ENCODE measurements around the gene SEC16A.

Gene SEC16A

GRCh38 chr9:136482793-136483588, at the start of gene SEC16A:
Gene SEC16A, minus strand, starts transcription at chr9:136483040. Its CDS starts 5,425 bp downstream, at chr9:136477615.
- DNase-seq (ENCODE audit: low read depth), result peak; percentile 91
- TF ChIP-seq, protein P1, sequence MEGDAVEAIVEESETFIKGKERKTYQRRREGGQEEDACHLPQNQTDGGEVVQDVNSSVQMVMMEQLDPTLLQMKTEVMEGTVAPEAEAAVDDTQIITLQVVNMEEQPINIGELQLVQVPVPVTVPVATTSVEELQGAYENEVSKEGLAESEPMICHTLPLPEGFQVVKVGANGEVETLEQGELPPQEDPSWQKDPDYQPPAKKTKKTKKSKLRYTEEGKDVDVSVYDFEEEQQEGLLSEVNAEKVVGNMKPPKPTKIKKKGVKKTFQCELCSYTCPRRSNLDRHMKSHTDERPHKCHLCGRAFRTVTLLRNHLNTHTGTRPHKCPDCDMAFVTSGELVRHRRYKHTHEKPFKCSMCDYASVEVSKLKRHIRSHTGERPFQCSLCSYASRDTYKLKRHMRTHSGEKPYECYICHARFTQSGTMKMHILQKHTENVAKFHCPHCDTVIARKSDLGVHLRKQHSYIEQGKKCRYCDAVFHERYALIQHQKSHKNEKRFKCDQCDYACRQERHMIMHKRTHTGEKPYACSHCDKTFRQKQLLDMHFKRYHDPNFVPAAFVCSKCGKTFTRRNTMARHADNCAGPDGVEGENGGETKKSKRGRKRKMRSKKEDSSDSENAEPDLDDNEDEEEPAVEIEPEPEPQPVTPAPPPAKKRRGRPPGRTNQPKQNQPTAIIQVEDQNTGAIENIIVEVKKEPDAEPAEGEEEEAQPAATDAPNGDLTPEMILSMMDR (IDR thresholded peaks at IDR 0.05; ENCODE audit: control insufficient read depth, insufficient read depth, low read depth, low read length, missing control alignments), result no peak
- peak within 1 kb of the TSS; percentile 66 for H3K4me3 ChIP-seq (ENCODE audit: control insufficient read depth, low read depth, low read length)

DNA sequence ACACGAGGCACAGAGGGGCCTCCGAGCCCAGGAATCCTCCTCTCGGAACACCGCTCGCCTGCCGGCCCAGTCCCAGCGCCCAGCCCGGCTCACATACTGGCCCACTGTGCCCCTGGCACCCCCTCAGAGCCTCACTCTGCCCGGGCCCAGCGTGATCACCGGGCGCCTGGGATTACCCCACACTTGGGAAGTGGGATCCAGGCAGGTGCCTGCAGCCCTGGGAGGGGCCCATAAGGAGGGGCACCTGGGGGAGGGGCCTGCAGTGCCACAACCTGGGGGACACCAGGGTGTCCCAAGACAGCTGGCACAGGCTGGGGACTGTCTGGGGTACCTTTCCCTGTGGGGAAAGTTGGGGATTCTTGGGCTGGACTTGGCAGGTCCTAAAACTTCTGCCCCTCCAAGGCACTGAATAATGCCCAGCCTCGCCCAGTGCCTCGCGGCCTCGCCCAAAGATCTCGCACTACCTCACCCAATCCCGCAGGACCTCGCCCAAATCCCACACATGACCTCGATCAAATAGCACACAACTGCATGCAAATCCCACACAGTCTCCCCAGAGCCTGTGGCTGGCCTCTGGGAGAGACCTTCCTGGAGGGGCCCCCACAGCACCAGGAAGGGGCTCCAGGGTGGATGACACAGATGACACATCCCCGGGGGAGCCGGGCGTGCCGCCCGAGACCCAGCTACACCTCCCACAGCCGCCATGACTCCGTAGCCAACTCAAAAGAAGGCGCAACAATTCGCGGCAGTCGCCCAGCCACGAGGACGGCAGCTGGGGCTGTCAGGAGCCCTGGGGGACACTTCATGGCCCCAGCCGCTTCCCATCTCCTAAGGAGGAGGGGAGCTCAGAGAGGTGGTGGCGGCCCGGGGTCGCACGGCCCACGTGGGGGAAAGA, 49.3 kb upstream of the SEC16A start:
- TF ChIP-seq, protein P1 (IDR thresholded peaks at IDR 0.05; ENCODE audit: control insufficient read depth, insufficient read depth, low read depth, low read length, missing control alignments), result no peak
- DNase-seq (ENCODE audit: low read depth), result no peak
- H3K4me3 ChIP-seq (ENCODE audit: control insufficient read depth, low read depth, low read length), result no peak overlapping the region

- TF ChIP-seq, protein P1 (IDR thresholded peaks at IDR 0.05; ENCODE audit: control insufficient read depth, insufficient read depth, low read depth, low read length, missing control alignments), result no peak
- DNase-seq (ENCODE audit: low read depth), result no peak
- H3K4me3 ChIP-seq (ENCODE audit: control insufficient read depth, low read depth, low read length), result no peak overlapping the region
These were observed 48.5 kb upstream of the SEC16A start for GRCh38 chr9:136531186-136531903.

DNA sequence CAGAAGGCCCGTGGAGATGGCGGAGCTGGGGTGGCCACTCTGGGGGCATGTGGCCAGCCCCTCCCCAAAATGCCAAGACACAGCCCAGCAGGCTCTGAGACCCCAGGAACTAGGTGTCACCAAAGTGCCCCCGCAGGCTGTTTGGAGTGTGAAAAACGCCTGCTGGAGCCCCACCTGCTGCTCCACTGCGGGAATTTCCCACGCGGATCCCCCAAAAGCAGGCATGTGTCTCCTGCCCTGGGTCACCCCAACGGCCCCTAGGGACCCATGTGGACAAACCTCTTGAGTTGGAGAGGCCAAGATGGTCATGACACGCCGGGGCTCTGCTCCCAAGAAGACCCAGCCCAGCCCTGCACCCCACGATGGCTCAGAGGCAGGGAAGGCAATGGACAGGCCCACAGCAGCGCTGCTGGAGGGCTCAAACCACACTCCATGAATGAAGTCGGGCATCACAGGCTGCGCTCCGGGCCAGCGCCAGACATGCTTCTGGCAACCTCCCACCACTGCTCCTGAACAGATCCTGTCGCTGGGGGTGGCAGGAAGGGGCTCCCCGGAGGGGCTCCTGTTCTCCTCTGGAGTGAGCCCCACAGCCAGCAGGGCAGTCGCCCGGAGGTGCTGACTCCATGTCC, 47.7 kb upstream of the SEC16A start:
- no peak overlapping the region for H3K4me3 ChIP-seq (ENCODE audit: control insufficient read depth, low read depth, low read length)
- TF ChIP-seq, protein P1 (IDR thresholded peaks at IDR 0.05; ENCODE audit: control insufficient read depth, insufficient read depth, low read depth, low read length, missing control alignments), result no peak
- no peak for DNase-seq (ENCODE audit: low read depth)

DNA sequence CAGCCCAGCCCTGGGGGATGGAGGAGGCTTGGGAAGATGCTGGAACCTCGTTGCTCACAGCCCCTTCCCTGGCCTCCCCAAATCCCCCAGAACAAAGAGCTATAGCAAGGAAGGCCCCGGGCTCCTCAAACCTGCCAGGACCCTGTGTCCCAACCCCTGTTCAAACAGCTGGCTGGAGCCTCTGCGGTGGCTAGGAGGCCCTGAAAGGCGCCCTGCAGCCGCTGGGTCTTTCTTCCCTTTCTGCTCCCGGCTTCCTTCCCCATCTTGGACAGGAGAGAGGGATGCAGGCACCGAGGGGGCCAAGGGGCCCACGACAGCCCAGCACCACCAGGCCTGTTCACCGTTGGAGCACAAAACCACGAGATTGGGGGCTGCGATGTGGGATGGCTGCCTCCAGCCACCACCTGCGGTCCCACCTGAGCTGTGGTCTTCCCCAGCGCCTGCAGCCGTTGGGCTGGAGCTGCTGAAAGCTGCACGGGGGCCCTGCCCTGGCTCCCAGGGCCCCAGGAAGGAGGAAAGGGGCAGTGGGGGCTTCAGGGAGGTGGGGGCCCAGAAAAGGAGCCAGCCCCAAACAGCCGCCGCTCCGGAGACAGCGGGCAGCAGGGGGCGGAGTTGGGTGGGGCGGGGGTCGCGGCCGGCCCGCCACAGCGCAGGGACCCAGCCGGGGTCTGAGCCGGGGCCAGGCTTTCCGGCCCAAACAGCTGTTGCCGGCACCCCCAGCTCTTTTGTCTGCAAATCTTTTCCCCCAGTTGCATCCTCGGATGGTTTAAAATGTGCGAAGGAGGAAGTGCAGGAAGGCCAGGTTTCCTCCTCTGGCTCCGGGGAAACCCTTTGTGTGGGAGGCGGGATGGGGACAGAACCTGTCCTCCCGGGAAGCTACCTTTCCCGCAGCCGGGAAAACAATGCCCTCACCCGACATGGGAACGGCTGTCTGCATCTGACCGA, 46.9 kb upstream of the SEC16A start:
- H3K4me3 ChIP-seq (ENCODE audit: control insufficient read depth, low read depth, low read length), result no peak overlapping the region
- TF ChIP-seq, protein P1 (IDR thresholded peaks at IDR 0.05; ENCODE audit: control insufficient read depth, insufficient read depth, low read depth, low read length, missing control alignments), result no peak
- DNase-seq (ENCODE audit: low read depth), result no peak
